PFSK-1 (cell line): ENCODE measurements around the gene ADGRF1.

Experiments
- FOXP2 ChIP-seq: optimal IDR thresholded peaks from 2 replicates; pipeline ENCODE3; 2011; ENCODE audit warnings: borderline replicate concordance, control low read depth, inconsistent platforms; ENCODE audit not compliant: insufficient read depth; ENCODE audit errors: extremely low read length, extremely low read depth
- POLR2AphosphoS5 ChIP-seq: IDR thresholded peaks from 2 replicates; pipeline ENCODE4 v1.6.1; 2012; ENCODE audit warnings: low read depth, mild to moderate bottlenecking, control low read depth, low read length, moderate library complexity
- SIN3A ChIP-seq: IDR thresholded peaks from 2 replicates; pipeline ENCODE4 v1.6.1; 2012; ENCODE audit warnings: mild to moderate bottlenecking, low read length, moderate library complexity, borderline replicate concordance; ENCODE audit not compliant: insufficient read depth
- TAF1 ChIP-seq: IDR thresholded peaks from 2 replicates; pipeline ENCODE4 v1.6.1; 2012; ENCODE audit warnings: low read length, control low read depth, borderline replicate concordance; ENCODE audit not compliant: insufficient read depth
- TF ChIP-seq, protein P1 (sequence below), 2 experiments: IDR thresholded peaks; 2 replicates each; pipeline versions ENCODE4 v1.6.1 to v1.8.0; 2011 to 2012; ENCODE audit warnings: low read depth in 2 of 2, low read length in 2 of 2, control low read depth in 1 of 2, inconsistent platforms in 1 of 2, mild to moderate bottlenecking in 1 of 2, moderate library complexity in 1 of 2; ENCODE audit not compliant: insufficient read depth in 1 of 2

DNA sequence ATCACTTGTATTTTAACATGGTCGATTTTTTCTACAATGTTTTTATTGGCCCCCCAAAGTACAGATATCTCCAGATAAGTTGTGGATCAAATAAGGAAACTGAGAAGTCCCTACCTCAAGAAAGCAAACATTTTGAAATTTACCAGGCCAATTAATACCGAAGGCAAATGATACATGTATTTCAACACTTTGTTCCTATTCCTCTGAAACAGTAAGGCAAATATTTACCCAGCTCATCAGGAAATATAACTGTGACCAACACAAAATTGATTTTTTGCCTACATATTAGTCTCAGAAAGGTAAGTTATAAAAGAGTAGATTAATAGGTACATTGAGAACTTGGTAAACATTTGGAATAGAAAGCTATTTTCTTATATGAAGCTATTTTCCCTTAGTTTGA is 69.1 kb downstream of the ADGRF1 start:
- TF ChIP-seq POLR2AphosphoS5 (no peak), TAF1 (no peak), SIN3A (no peak), FOXP2 (no peak)
- TF ChIP-seq, protein P1, sequence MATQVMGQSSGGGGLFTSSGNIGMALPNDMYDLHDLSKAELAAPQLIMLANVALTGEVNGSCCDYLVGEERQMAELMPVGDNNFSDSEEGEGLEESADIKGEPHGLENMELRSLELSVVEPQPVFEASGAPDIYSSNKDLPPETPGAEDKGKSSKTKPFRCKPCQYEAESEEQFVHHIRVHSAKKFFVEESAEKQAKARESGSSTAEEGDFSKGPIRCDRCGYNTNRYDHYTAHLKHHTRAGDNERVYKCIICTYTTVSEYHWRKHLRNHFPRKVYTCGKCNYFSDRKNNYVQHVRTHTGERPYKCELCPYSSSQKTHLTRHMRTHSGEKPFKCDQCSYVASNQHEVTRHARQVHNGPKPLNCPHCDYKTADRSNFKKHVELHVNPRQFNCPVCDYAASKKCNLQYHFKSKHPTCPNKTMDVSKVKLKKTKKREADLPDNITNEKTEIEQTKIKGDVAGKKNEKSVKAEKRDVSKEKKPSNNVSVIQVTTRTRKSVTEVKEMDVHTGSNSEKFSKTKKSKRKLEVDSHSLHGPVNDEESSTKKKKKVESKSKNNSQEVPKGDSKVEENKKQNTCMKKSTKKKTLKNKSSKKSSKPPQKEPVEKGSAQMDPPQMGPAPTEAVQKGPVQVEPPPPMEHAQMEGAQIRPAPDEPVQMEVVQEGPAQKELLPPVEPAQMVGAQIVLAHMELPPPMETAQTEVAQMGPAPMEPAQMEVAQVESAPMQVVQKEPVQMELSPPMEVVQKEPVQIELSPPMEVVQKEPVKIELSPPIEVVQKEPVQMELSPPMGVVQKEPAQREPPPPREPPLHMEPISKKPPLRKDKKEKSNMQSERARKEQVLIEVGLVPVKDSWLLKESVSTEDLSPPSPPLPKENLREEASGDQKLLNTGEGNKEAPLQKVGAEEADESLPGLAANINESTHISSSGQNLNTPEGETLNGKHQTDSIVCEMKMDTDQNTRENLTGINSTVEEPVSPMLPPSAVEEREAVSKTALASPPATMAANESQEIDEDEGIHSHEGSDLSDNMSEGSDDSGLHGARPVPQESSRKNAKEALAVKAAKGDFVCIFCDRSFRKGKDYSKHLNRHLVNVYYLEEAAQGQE (IDR thresholded peaks at IDR 0.05; ENCODE audit: insufficient read depth in 1 of 2, low read depth in 2 of 2, low read length in 2 of 2) = no peak
